Measurements from ENCODE around the gene HSPG2. TPM values are rescaled to one million over a fixed set of nuclear protein-coding genes. Genes with fewer than 3 reads are reported as not detected.

Gene HSPG2
- polyA plus RNA-seq, 1 donor from 2014 or later, result 0.79 TPM

GRCh38 chr1:21824926-21825325, 112.2 kb downstream of the HSPG2 start:
- no peak for TF ChIP-seq MXI1 (conservative IDR thresholded peaks at IDR 0.05; ENCODE audit: poor library complexity, severe bottlenecking)
- TF ChIP-seq SMC3 (conservative IDR thresholded peaks at IDR 0.05; ENCODE audit: poor library complexity), result no peak
- TF ChIP-seq, protein P1, sequence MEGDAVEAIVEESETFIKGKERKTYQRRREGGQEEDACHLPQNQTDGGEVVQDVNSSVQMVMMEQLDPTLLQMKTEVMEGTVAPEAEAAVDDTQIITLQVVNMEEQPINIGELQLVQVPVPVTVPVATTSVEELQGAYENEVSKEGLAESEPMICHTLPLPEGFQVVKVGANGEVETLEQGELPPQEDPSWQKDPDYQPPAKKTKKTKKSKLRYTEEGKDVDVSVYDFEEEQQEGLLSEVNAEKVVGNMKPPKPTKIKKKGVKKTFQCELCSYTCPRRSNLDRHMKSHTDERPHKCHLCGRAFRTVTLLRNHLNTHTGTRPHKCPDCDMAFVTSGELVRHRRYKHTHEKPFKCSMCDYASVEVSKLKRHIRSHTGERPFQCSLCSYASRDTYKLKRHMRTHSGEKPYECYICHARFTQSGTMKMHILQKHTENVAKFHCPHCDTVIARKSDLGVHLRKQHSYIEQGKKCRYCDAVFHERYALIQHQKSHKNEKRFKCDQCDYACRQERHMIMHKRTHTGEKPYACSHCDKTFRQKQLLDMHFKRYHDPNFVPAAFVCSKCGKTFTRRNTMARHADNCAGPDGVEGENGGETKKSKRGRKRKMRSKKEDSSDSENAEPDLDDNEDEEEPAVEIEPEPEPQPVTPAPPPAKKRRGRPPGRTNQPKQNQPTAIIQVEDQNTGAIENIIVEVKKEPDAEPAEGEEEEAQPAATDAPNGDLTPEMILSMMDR (IDR thresholded peaks at IDR 0.05; ENCODE audit: poor library complexity, severe bottlenecking), result no peak
- TF ChIP-seq EP300 (conservative IDR thresholded peaks at IDR 0.05; ENCODE audit: poor library complexity, severe bottlenecking), result no peak
- TF ChIP-seq TAF1 (IDR thresholded peaks at IDR 0.05; ENCODE audit: low read depth), result no peak
- TF ChIP-seq POLR2AphosphoS5 (IDR thresholded peaks at IDR 0.05), result no peak
- no peak for TF ChIP-seq EZH2 (IDR thresholded peaks at IDR 0.05; ENCODE audit: borderline replicate concordance, insufficient read depth, low read length, poor library complexity, severe bottlenecking)
- TF ChIP-seq, protein P2, sequence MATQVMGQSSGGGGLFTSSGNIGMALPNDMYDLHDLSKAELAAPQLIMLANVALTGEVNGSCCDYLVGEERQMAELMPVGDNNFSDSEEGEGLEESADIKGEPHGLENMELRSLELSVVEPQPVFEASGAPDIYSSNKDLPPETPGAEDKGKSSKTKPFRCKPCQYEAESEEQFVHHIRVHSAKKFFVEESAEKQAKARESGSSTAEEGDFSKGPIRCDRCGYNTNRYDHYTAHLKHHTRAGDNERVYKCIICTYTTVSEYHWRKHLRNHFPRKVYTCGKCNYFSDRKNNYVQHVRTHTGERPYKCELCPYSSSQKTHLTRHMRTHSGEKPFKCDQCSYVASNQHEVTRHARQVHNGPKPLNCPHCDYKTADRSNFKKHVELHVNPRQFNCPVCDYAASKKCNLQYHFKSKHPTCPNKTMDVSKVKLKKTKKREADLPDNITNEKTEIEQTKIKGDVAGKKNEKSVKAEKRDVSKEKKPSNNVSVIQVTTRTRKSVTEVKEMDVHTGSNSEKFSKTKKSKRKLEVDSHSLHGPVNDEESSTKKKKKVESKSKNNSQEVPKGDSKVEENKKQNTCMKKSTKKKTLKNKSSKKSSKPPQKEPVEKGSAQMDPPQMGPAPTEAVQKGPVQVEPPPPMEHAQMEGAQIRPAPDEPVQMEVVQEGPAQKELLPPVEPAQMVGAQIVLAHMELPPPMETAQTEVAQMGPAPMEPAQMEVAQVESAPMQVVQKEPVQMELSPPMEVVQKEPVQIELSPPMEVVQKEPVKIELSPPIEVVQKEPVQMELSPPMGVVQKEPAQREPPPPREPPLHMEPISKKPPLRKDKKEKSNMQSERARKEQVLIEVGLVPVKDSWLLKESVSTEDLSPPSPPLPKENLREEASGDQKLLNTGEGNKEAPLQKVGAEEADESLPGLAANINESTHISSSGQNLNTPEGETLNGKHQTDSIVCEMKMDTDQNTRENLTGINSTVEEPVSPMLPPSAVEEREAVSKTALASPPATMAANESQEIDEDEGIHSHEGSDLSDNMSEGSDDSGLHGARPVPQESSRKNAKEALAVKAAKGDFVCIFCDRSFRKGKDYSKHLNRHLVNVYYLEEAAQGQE (IDR thresholded peaks at IDR 0.05; ENCODE audit: borderline replicate concordance), result no peak
- no peak for TF ChIP-seq RAD21 (conservative IDR thresholded peaks at IDR 0.05)
- Histone ChIP-seq H3K9me3 (ENCODE audit: low read length) (no peaks in the 10 kb centered on the region), H3K9me2 (ENCODE audit: insufficient read depth, low read length) (no peaks in the 10 kb centered on the region), H3K36me3 (ENCODE audit: insufficient read depth, low read length) (no peaks in the 10 kb centered on the region), H2AFZ (ENCODE audit: low read depth, low read length) (no peak overlapping the region), H3K79me2 (replicated peaks; ENCODE audit: insufficient read depth, low read length) (no peaks in the 10 kb centered on the region), H3F3A (ENCODE audit: insufficient read depth, low read length, poor library complexity, severe bottlenecking) (no peaks in the 10 kb centered on the region), H3K4me3 (ENCODE audit: low read length) (no peak overlapping the region), H3K27me3 (ENCODE audit: insufficient read depth, low read depth, low read length) (no peaks in the 10 kb centered on the region), H4K20me1 (ENCODE audit: insufficient read depth) (no peaks in the 10 kb centered on the region), H3K27ac (ENCODE audit: low read length) (no peak overlapping the region), H3K9ac (ENCODE audit: low read length) (no peak overlapping the region), H3K4me2 (ENCODE audit: low read length) (no peak overlapping the region)

DNA sequence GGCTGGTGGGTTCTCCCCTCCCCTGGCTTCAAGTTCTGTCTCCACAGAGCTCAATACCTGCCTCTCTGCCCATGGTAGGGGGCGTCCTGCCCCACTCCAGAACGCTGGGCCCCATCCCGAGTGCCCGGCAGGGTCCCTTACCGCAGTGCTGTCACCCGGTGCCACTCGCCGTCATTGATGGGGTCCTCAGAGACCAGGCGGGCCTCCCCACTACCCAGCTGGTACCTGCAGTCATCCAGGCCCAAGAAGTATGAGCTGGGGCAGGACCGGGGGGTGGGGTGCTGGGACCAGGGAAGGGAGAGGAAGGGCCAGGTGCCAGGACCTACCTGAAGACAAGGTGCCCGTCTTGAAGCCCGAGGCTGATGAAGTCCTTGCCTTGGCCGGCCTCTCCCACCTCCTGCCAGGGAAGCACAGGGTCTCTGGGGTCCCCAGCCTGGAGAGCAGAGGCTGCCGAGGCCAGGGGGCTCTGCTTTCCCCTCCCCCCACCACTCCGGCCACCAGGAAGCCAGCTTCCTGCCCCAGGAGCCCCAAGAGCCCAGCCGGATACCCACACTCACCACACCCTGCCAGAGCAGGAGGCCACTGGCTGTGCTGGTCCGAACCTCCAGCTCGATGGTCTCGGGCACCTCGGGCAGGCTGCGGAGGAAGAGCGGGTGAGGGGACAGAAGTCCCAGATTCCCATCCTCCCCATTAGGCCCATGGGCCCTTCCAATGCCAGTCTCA, 113.0 kb downstream of the HSPG2 start:
- H3K4me3 ChIP-seq (ENCODE audit: low read length), result no peak overlapping the region

More for the DNA sequence above, 113.0 kb downstream of the HSPG2 start:
- Histone ChIP-seq H3K36me3 (ENCODE audit: insufficient read depth, low read length) (no peaks in the 10 kb centered on the region), H3K27me3 (ENCODE audit: insufficient read depth, low read depth, low read length) (no peaks in the 10 kb centered on the region), H3K9me3 (ENCODE audit: low read length) (no peaks in the 10 kb centered on the region), H3K9ac (ENCODE audit: low read length) (no peak overlapping the region), H2AFZ (ENCODE audit: low read depth, low read length) (no peak overlapping the region), H3F3A (ENCODE audit: insufficient read depth, low read length, poor library complexity, severe bottlenecking) (no peaks in the 10 kb centered on the region), H3K9me2 (ENCODE audit: insufficient read depth, low read length) (no peaks in the 10 kb centered on the region), H3K4me2 (ENCODE audit: low read length) (no peak overlapping the region), H3K79me2 (replicated peaks; ENCODE audit: insufficient read depth, low read length) (no peaks in the 10 kb centered on the region), H4K20me1 (ENCODE audit: insufficient read depth) (no peaks in the 10 kb centered on the region), H3K27ac (ENCODE audit: low read length) (no peak overlapping the region)
- no peak for TF ChIP-seq RAD21 (conservative IDR thresholded peaks at IDR 0.05)
- no peak for TF ChIP-seq POLR2AphosphoS5 (IDR thresholded peaks at IDR 0.05)
- TF ChIP-seq, protein P1 (IDR thresholded peaks at IDR 0.05; ENCODE audit: poor library complexity, severe bottlenecking), result no peak
- TF ChIP-seq TAF1 (IDR thresholded peaks at IDR 0.05; ENCODE audit: low read depth), result no peak
- TF ChIP-seq MXI1 (conservative IDR thresholded peaks at IDR 0.05; ENCODE audit: poor library complexity, severe bottlenecking), result no peak
- no peak for TF ChIP-seq EP300 (conservative IDR thresholded peaks at IDR 0.05; ENCODE audit: poor library complexity, severe bottlenecking)
- TF ChIP-seq, protein P2 (IDR thresholded peaks at IDR 0.05; ENCODE audit: borderline replicate concordance), result no peak
- no peak for TF ChIP-seq SMC3 (conservative IDR thresholded peaks at IDR 0.05; ENCODE audit: poor library complexity)
- TF ChIP-seq EZH2 (IDR thresholded peaks at IDR 0.05; ENCODE audit: borderline replicate concordance, insufficient read depth, low read length, poor library complexity, severe bottlenecking), result no peak

Data from neural cell (in vitro differentiated cells).